ENCODE data around the gene VAMP2.

The VAMP2 gene

GRCh38 chr17:8117980-8118768 lies 44.6 kb downstream of the VAMP2 start, which contains the start of gene ALOXE3 (continued):
- TF ChIP-seq, protein P1, sequence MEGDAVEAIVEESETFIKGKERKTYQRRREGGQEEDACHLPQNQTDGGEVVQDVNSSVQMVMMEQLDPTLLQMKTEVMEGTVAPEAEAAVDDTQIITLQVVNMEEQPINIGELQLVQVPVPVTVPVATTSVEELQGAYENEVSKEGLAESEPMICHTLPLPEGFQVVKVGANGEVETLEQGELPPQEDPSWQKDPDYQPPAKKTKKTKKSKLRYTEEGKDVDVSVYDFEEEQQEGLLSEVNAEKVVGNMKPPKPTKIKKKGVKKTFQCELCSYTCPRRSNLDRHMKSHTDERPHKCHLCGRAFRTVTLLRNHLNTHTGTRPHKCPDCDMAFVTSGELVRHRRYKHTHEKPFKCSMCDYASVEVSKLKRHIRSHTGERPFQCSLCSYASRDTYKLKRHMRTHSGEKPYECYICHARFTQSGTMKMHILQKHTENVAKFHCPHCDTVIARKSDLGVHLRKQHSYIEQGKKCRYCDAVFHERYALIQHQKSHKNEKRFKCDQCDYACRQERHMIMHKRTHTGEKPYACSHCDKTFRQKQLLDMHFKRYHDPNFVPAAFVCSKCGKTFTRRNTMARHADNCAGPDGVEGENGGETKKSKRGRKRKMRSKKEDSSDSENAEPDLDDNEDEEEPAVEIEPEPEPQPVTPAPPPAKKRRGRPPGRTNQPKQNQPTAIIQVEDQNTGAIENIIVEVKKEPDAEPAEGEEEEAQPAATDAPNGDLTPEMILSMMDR (tag by site-specific recombination; IDR thresholded peaks at IDR 0.05): no peak
- no peak for TF ChIP-seq ZNF658 (tag by site-specific recombination; IDR thresholded peaks at IDR 0.05)
- TF ChIP-seq ZNF157 (tag by site-specific recombination; IDR thresholded peaks at IDR 0.05): no peak
- TF ChIP-seq, protein P2, sequence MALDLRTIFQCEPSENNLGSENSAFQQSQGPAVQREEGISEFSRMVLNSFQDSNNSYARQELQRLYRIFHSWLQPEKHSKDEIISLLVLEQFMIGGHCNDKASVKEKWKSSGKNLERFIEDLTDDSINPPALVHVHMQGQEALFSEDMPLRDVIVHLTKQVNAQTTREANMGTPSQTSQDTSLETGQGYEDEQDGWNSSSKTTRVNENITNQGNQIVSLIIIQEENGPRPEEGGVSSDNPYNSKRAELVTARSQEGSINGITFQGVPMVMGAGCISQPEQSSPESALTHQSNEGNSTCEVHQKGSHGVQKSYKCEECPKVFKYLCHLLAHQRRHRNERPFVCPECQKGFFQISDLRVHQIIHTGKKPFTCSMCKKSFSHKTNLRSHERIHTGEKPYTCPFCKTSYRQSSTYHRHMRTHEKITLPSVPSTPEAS (tag by site-specific recombination; IDR thresholded peaks at IDR 0.05): no peak
- TF ChIP-seq ZNF175 (tag by site-specific recombination; IDR thresholded peaks at IDR 0.05): no peak
- TF ChIP-seq SP7 (tag by site-specific recombination; IDR thresholded peaks at IDR 0.05): peak; percentile 91
- peak; percentile 31; the same call in 1 of the 2 replicates for TF ChIP-seq KLF8 (tag by site-specific recombination; IDR thresholded peaks at IDR 0.05)
- TF ChIP-seq GLIS2 (tag by site-specific recombination; IDR thresholded peaks at IDR 0.05): peak; percentile 87
- 0 out of 2 replicates have a peak, but pooled peaks have one; percentile 33 for TF ChIP-seq ZNF707 (tag by site-specific recombination; IDR thresholded peaks at IDR 0.05)
- no peak for TF ChIP-seq ZNF654 (tag by site-specific recombination; IDR thresholded peaks at IDR 0.05; ENCODE audit: low read depth)
- TF ChIP-seq, protein P3, sequence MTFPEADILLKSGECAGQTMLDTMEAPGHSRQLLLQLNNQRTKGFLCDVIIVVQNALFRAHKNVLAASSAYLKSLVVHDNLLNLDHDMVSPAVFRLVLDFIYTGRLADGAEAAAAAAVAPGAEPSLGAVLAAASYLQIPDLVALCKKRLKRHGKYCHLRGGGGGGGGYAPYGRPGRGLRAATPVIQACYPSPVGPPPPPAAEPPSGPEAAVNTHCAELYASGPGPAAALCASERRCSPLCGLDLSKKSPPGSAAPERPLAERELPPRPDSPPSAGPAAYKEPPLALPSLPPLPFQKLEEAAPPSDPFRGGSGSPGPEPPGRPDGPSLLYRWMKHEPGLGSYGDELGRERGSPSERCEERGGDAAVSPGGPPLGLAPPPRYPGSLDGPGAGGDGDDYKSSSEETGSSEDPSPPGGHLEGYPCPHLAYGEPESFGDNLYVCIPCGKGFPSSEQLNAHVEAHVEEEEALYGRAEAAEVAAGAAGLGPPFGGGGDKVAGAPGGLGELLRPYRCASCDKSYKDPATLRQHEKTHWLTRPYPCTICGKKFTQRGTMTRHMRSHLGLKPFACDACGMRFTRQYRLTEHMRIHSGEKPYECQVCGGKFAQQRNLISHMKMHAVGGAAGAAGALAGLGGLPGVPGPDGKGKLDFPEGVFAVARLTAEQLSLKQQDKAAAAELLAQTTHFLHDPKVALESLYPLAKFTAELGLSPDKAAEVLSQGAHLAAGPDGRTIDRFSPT (tag by site-specific recombination; IDR thresholded peaks at IDR 0.05): peak; percentile 74; the same call in 1 of the 2 replicates
- peak; percentile 63; the same call in 1 of the 2 replicates for TF ChIP-seq BCL11B (tag by site-specific recombination; IDR thresholded peaks at IDR 0.05; ENCODE audit: low read depth)
- TF ChIP-seq KLF16 (tag by site-specific recombination; IDR thresholded peaks at IDR 0.05): 0 out of 2 replicates have a peak, but pooled peaks have one; percentile 22
- TF ChIP-seq ZNF623 (tag by site-specific recombination; IDR thresholded peaks at IDR 0.05): peak; percentile 6; the same call in 1 of the 2 replicates
- no peak for TF ChIP-seq ZNF169 (tag by site-specific recombination; IDR thresholded peaks at IDR 0.05)
- no peak for TF ChIP-seq ZNF354C (tag by site-specific recombination; IDR thresholded peaks at IDR 0.05; ENCODE audit: borderline replicate concordance, low read depth)
- TF ChIP-seq, protein P4, sequence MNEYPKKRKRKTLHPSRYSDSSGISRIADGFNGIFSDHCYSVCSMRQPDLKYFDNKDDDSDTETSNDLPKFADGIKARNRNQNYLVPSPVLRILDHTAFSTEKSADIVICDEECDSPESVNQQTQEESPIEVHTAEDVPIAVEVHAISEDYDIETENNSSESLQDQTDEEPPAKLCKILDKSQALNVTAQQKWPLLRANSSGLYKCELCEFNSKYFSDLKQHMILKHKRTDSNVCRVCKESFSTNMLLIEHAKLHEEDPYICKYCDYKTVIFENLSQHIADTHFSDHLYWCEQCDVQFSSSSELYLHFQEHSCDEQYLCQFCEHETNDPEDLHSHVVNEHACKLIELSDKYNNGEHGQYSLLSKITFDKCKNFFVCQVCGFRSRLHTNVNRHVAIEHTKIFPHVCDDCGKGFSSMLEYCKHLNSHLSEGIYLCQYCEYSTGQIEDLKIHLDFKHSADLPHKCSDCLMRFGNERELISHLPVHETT (tag by site-specific recombination; IDR thresholded peaks at IDR 0.05): 0 out of 2 replicates have a peak, but pooled peaks have one; percentile 25
- TF ChIP-seq ZBTB21 (tag by site-specific recombination; IDR thresholded peaks at IDR 0.05): 0 out of 2 replicates have a peak, but pooled peaks have one; percentile 27

DNA sequence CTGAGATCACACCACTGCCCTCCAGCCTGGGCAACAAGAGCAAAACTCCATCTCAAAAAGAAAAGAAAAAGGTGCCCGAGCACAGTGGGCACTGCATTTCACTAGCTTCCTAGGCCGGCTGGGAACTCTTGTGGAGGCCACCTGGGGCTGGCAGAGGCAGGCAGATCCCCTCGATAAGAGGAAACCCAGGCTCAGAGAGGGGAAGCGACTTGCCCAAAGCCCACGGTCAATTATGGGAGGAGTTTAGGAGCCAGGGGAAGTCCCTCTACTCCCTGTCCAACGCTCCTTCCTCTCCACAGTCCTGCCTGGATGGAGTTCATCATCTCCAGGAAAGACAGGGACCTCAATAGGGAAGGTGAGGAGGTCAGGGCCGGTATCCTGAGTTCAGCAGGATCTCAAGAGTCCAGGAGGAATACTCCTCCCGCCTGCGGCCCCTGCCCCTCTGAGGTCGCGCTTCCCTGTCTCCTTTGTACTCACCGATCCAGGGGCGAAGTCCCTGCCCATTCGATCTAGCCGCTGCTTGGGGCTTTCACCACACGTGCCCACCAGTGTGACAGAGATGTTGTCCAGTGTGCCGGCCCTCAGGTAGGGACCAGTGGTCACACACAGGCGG lies 45.3 kb downstream of the VAMP2 start:
- Histone ChIP-seq H3K36me3 (ENCODE audit: control insufficient read depth in 2 of 2, insufficient read depth in 1 of 2, low read length in 2 of 2) (no peaks in the 10 kb centered on the region), H3K27ac (ENCODE audit: extremely low read depth, low read depth, low read length) (no peak overlapping the region; the same call in 1 of the 2 replicates), H3K9me3 (ENCODE audit: control insufficient read depth, insufficient read depth, low read depth, low read length) (no peaks in the 10 kb centered on the region), H3K4me1 (ENCODE audit: control insufficient read depth, insufficient read depth, low read length) (no peaks in the 10 kb centered on the region; the same call in 1 of the 2 replicates), H3K4me3 (ENCODE audit: low read depth, low read length) (peak overlapping the region; percentile 48)
- ChIA-PET POLR2A (interaction anchor here (3.5 kb wide), 1 partner anchor 105 kb away, joined by 32 read pairs; no protein-coding TSS in a partner anchor), CTCF (interaction anchor here (0.8 to 3.5 kb wide), 18 partner anchors 9 to 109 kb away, joined by 3 to 81 read pairs (median 16); partner anchors contain the start of gene ALOX12B)
- TF ChIP-seq TRIM28 (IDR thresholded peaks at IDR 0.05; ENCODE audit: borderline replicate concordance, low read length) (no peak), ZFP69B (tag by site-specific recombination; IDR thresholded peaks at IDR 0.05) (no peak), ZNF654 (tag by site-specific recombination; IDR thresholded peaks at IDR 0.05; ENCODE audit: low read depth) (no peak), ZNF560 (tag by site-specific recombination; IDR thresholded peaks at IDR 0.05; ENCODE audit: borderline replicate concordance) (no peak), ZNF658 (tag by site-specific recombination; IDR thresholded peaks at IDR 0.05) (no peak), ZNF2 (tag by site-specific recombination; IDR thresholded peaks at IDR 0.05) (no peak), ELK4 (IDR thresholded peaks at IDR 0.05; ENCODE audit: borderline replicate concordance, low read depth, low read length) (no peak), ZFP41 (tag by site-specific recombination; IDR thresholded peaks at IDR 0.05; ENCODE audit: borderline replicate concordance) (no peak), INSM2 (tag by site-specific recombination; IDR thresholded peaks at IDR 0.05) (no peak), ZNF423 (tag by site-specific recombination; IDR thresholded peaks at IDR 0.05) (no peak)

Measured in HEK293 (cell line).